GM12878 (cell line): Measurements from ENCODE around the gene FCN2. TPM values are rescaled to one million over a fixed set of nuclear protein-coding genes. Genes with fewer than 3 reads are reported as not detected.

Source experiments
- ATF2 ChIP-seq: IDR thresholded peaks from 2 replicates; pipeline ENCODE4 v1.6.1; 2012; ENCODE audit warnings: low read length, inconsistent platforms
- BHLHE40 ChIP-seq, 2 experiments: fragments of 450-650 bp in 1 of 2; IDR thresholded peaks; 2 replicates each; pipeline ENCODE4 v1.6.1; 2011 to 2017; ENCODE audit warnings: low read depth in 2 of 2, borderline replicate concordance in 1 of 2, improper control_type of control experiment in 1 of 2, low read length in 1 of 2, mild to moderate bottlenecking in 1 of 2
- DPF2 ChIP-seq: fragments of 450-650 bp; IDR thresholded peaks from 2 replicates; pipeline ENCODE4 v1.6.1; 2017; ENCODE audit warnings: mild to moderate bottlenecking
- EED ChIP-seq: sonication (generic); IDR thresholded peaks from 2 replicates; pipeline ENCODE4 v1.6.1; 2016; ENCODE audit warnings: antibody characterized with exemption, low read depth
- GATAD2B ChIP-seq: fragments of 450-650 bp; conservative IDR thresholded peaks from 2 replicates; pipeline ENCODE4 v1.6.1; 2017; ENCODE audit warnings: low read depth, mild to moderate bottlenecking, moderate library complexity
- MEF2B ChIP-seq: fragments of 450-650 bp; IDR thresholded peaks from 2 replicates; pipeline ENCODE4 v1.6.1; 2018; ENCODE audit warnings: mild to moderate bottlenecking, moderate library complexity; ENCODE audit not compliant: partially characterized antibody, poor library complexity, severe bottlenecking
- MLLT1 ChIP-seq: fragments of 450-650 bp; IDR thresholded peaks from 2 replicates; pipeline ENCODE4 v1.6.1; 2016; ENCODE audit warnings: mild to moderate bottlenecking
- MYB ChIP-seq: fragments of 150-350 bp; IDR thresholded peaks from 2 replicates; pipeline ENCODE4 v1.6.1; 2014; ENCODE audit warnings: mild to moderate bottlenecking, low read depth, low read length, borderline replicate concordance
- MYC ChIP-seq: IDR thresholded peaks from 2 replicates; pipeline ENCODE4 v1.6.1; 2011; ENCODE audit warnings: mild to moderate bottlenecking, low read length, moderate library complexity, inconsistent platforms; ENCODE audit not compliant: insufficient read depth, insufficient replicate concordance, insufficient read length, severe bottlenecking
- NR2F1 ChIP-seq: fragments of 450-650 bp; conservative IDR thresholded peaks from 2 replicates; pipeline ENCODE4 v1.6.1; 2017; ENCODE audit warnings: mild to moderate bottlenecking
- NRF1 ChIP-seq: conservative IDR thresholded peaks from 2 replicates; pipeline ENCODE4 v1.6.1; 2011; ENCODE audit warnings: mild to moderate bottlenecking, low read depth, low read length, improper control_type of control experiment
- PBX3 ChIP-seq: IDR thresholded peaks from 2 replicates; pipeline ENCODE4 v1.6.1; 2011; ENCODE audit warnings: mild to moderate bottlenecking, low read depth, low read length, moderate library complexity; ENCODE audit not compliant: insufficient replicate concordance
- PML ChIP-seq: IDR thresholded peaks from 2 replicates; pipeline ENCODE4 v1.6.1; 2012; ENCODE audit warnings: low read length, inconsistent platforms
- YY1 ChIP-seq: IDR thresholded peaks from 2 replicates; pipeline ENCODE4 v1.6.1; 2011; ENCODE audit warnings: low read depth, mild to moderate bottlenecking, low read length
- ZNF274 ChIP-seq: IDR thresholded peaks from one replicate; pipeline ENCODE4 v1.8.0; 2011; ENCODE audit not compliant: insufficient read length, insufficient read depth
- polyA plus RNA-seq, 11 experiments: library from polyadenylated mRNA; depleted of rRNA in 4 of 11; unstranded in 6 of 11; stranded (reverse) in 5 of 11; fragments of >200 nt; fragmentation: Nextera tagmentation in 4 of 11; fragmentation: Illumina TruSeq in 1 of 11; extraction: Ambion mirVana in 4 of 11; extraction: Trizol in 1 of 11; gene quantifications; 1 replicate in 1 of 11; 2 replicates in 10 of 11; pipeline versions ENCODE4 v1.2.1 to v1.2.3, GENCODE V29; 2011 to 2016; ENCODE audit warnings: inconsistent platforms in 2 of 11, missing spikeins in 2 of 11, low read depth in 1 of 11
- total RNA-seq, 4 experiments: library from RNA; depleted of rRNA in 3 of 4; stranded (reverse); fragments of >200 nt in 3 of 4; fragmentation: Illumina TruSeq in 1 of 4; extraction: Trizol in 1 of 4; gene quantifications; 2 replicates each; pipeline versions ENCODE4 v1.2.1 to v1.2.3, GENCODE V29; 2013 to 2021
- TF ChIP-seq, protein P1 (sequence below): fragments of 450-650 bp; IDR thresholded peaks from 2 replicates; pipeline ENCODE4 v1.6.1; 2017; ENCODE audit warnings: mild to moderate bottlenecking, low read depth, inconsistent platforms; ENCODE audit not compliant: poor library complexity, severe bottlenecking
- TF ChIP-seq, protein P2 (sequence below): fragments of 450-650 bp; IDR thresholded peaks from 2 replicates; pipeline ENCODE4 v1.6.1; 2017; ENCODE audit warnings: borderline replicate concordance
- TF ChIP-seq, protein P3 (sequence below): fragments of 450-650 bp; IDR thresholded peaks from 2 replicates; pipeline ENCODE4 v1.6.1; 2018; ENCODE audit warnings: borderline replicate concordance, mild to moderate bottlenecking; ENCODE audit not compliant: partially characterized antibody

The FCN2 gene
- total and polyA plus RNA-seq, 10 of the 15 experiments (the other 5 are each of a cell fraction or from before 2014, with no cell fraction given), result not detected

GRCh38 chr9:134868751-134869553 lies 11.7 kb upstream of the FCN2 start (continued):
- no peak for TF ChIP-seq ATF2
- TF ChIP-seq GATAD2B, result no peak
- TF ChIP-seq DPF2, result no peak
- TF ChIP-seq, protein P1, sequence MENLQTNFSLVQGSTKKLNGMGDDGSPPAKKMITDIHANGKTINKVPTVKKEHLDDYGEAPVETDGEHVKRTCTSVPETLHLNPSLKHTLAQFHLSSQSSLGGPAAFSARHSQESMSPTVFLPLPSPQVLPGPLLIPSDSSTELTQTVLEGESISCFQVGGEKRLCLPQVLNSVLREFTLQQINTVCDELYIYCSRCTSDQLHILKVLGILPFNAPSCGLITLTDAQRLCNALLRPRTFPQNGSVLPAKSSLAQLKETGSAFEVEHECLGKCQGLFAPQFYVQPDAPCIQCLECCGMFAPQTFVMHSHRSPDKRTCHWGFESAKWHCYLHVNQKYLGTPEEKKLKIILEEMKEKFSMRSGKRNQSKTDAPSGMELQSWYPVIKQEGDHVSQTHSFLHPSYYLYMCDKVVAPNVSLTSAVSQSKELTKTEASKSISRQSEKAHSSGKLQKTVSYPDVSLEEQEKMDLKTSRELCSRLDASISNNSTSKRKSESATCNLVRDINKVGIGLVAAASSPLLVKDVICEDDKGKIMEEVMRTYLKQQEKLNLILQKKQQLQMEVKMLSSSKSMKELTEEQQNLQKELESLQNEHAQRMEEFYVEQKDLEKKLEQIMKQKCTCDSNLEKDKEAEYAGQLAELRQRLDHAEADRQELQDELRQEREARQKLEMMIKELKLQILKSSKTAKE, result no peak
- TF ChIP-seq NR2F1, result 0 out of 2 replicates have a peak, but pooled peaks have one; percentile 26
- TF ChIP-seq MYB, result no peak
- TF ChIP-seq EED, result no peak
- no peak for TF ChIP-seq PBX3
- TF ChIP-seq, protein P2, sequence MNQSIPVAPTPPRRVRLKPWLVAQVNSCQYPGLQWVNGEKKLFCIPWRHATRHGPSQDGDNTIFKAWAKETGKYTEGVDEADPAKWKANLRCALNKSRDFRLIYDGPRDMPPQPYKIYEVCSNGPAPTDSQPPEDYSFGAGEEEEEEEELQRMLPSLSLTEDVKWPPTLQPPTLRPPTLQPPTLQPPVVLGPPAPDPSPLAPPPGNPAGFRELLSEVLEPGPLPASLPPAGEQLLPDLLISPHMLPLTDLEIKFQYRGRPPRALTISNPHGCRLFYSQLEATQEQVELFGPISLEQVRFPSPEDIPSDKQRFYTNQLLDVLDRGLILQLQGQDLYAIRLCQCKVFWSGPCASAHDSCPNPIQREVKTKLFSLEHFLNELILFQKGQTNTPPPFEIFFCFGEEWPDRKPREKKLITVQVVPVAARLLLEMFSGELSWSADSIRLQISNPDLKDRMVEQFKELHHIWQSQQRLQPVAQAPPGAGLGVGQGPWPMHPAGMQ, result no peak
- TF ChIP-seq BHLHE40 (IDR thresholded peaks at IDR 0.05; ENCODE audit: borderline replicate concordance in 1 of 2, low read depth in 2 of 2, low read length in 1 of 2), result peak; percentile 47 to 88; a peak in 3 of 4 replicates
- TF ChIP-seq PML, result no peak
- no peak for TF ChIP-seq ZNF274
- TF ChIP-seq NRF1, result no peak
- no peak for TF ChIP-seq MLLT1
- peak; percentile 56 for TF ChIP-seq MEF2B
- 0 out of 2 replicates have a peak, but pooled peaks have one; percentile 51 for TF ChIP-seq YY1
- TF ChIP-seq MYC, result no peak
- TF ChIP-seq, protein P3, sequence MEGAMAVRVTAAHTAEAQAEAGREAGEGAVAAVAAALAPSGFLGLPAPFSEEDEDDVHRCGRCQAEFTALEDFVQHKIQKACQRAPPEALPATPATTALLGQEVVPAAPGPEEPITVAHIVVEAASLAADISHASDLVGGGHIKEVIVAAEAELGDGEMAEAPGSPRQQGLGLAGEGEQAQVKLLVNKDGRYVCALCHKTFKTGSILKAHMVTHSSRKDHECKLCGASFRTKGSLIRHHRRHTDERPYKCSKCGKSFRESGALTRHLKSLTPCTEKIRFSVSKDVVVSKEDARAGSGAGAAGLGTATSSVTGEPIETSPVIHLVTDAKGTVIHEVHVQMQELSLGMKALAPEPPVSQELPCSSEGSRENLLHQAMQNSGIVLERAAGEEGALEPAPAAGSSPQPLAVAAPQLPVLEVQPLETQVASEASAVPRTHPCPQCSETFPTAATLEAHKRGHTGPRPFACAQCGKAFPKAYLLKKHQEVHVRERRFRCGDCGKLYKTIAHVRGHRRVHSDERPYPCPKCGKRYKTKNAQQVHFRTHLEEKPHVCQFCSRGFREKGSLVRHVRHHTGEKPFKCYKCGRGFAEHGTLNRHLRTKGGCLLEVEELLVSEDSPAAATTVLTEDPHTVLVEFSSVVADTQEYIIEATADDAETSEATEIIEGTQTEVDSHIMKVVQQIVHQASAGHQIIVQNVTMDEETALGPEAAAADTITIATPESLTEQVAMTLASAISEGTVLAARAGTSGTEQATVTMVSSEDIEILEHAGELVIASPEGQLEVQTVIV, result no peak
